ENCODE data around the gene MYH16. TPM values are rescaled to one million over a fixed set of nuclear protein-coding genes. Genes with fewer than 3 reads are reported as not detected.

Gene MYH16
- total RNA-seq, 1 experiment from 2014 or later, result 2.8 TPM

DNA sequence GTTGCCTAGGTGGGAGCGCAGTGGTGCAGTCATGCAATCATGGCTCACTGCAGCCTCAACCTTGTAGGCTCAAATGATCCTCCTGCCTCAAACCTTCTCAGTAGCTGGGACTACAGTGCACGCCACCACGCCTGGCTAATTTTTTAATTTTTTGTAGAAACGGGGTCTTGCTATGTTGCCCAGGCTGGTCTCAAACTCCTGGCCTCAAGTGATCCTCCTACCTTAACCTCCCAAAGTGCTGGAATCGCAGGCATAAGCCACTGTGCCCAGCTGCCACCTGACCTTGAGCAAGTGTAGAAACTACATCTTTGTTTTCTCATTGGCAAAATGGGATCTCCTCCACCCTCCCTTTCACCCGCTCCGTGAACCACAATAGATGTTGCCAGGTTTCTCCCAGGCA is 15.0 kb upstream of the MYH16 start:
- ChIA-PET CTCF (no interaction called here), POLR2A (ENCODE audit: unreplicated experiment) (no interaction called here)
- Histone ChIP-seq H2AFZ (ENCODE audit: low read length) (no peak overlapping the region), H3K27me3 (ENCODE audit: low read length) (no peaks in the 10 kb centered on the region), H3K36me3 (ENCODE audit: low read depth, low read length) (no peaks in the 10 kb centered on the region), H3K9me3 (ENCODE audit: low read length) (no peaks in the 10 kb centered on the region), H3K4me3 (ENCODE audit: low read length) (no peak overlapping the region), H3K4me2 (ENCODE audit: low read length) (no peak overlapping the region), H3K4me1 (ENCODE audit: insufficient read depth, low read length) (no peaks in the 10 kb centered on the region), H3K9ac (ENCODE audit: low read length) (no peak overlapping the region), H3K9me2 (replicated peaks; ENCODE audit: low read length) (no peaks in the 10 kb centered on the region), H3F3A (ENCODE audit: low read length, unreplicated experiment) (no peaks in the 10 kb centered on the region), H3K79me2 (ENCODE audit: low read length) (no peaks in the 10 kb centered on the region), H4K20me1 (ENCODE audit: low read length) (no peaks in the 10 kb centered on the region), H3K27ac (ENCODE audit: low read length) (no peak overlapping the region)
- TF ChIP-seq EZH2phosphoT487 (IDR thresholded peaks at IDR 0.05; ENCODE audit: borderline replicate concordance, low read length) (no peak), EZH2 (IDR thresholded peaks at IDR 0.05; ENCODE audit: low read length, unreplicated experiment) (no peak)
- TF ChIP-seq, protein P1, sequence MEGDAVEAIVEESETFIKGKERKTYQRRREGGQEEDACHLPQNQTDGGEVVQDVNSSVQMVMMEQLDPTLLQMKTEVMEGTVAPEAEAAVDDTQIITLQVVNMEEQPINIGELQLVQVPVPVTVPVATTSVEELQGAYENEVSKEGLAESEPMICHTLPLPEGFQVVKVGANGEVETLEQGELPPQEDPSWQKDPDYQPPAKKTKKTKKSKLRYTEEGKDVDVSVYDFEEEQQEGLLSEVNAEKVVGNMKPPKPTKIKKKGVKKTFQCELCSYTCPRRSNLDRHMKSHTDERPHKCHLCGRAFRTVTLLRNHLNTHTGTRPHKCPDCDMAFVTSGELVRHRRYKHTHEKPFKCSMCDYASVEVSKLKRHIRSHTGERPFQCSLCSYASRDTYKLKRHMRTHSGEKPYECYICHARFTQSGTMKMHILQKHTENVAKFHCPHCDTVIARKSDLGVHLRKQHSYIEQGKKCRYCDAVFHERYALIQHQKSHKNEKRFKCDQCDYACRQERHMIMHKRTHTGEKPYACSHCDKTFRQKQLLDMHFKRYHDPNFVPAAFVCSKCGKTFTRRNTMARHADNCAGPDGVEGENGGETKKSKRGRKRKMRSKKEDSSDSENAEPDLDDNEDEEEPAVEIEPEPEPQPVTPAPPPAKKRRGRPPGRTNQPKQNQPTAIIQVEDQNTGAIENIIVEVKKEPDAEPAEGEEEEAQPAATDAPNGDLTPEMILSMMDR (conservative IDR thresholded peaks at IDR 0.05; ENCODE audit: low read depth, low read length), result no peak
- BruUV-seq (replicated peaks), result no TSS peak
- DNase-seq (no peak), ATAC-seq (no peak)
- intact Hi-C loops (cut with micrococcal nuclease), result no loop called here

GRCh38 chr7:99258501-99258900 is 14.1 kb upstream of the MYH16 start:
- H3K9ac ChIP-seq (ENCODE audit: low read length), result no peak overlapping the region
- no peak overlapping the region for H3K27ac ChIP-seq (ENCODE audit: low read length)
- no peaks in the 10 kb centered on the region for H4K20me1 ChIP-seq (ENCODE audit: low read length)
- ChIA-PET CTCF (no interaction called here), POLR2A (ENCODE audit: unreplicated experiment) (no interaction called here)
- no peak overlapping the region for H3K4me3 ChIP-seq (ENCODE audit: low read length)
- intact Hi-C loops (cut with micrococcal nuclease), result no loop called here
- TF ChIP-seq EZH2 (IDR thresholded peaks at IDR 0.05; ENCODE audit: low read length, unreplicated experiment) (no peak), EZH2phosphoT487 (IDR thresholded peaks at IDR 0.05; ENCODE audit: borderline replicate concordance, low read length) (no peak)
- TF ChIP-seq, protein P1 (conservative IDR thresholded peaks at IDR 0.05; ENCODE audit: low read depth, low read length), result no peak
- no peaks in the 10 kb centered on the region for H3K79me2 ChIP-seq (ENCODE audit: low read length)
- no peak overlapping the region for H3K4me2 ChIP-seq (ENCODE audit: low read length)
- H3K4me1 ChIP-seq (ENCODE audit: insufficient read depth, low read length), result no peaks in the 10 kb centered on the region
- H3K36me3 ChIP-seq (ENCODE audit: low read depth, low read length), result no peaks in the 10 kb centered on the region
- no peak overlapping the region for H2AFZ ChIP-seq (ENCODE audit: low read length)
- BruUV-seq (replicated peaks), result no TSS peak
- no peak for DNase-seq
- no peaks in the 10 kb centered on the region for H3K27me3 ChIP-seq (ENCODE audit: low read length)
- H3F3A ChIP-seq (ENCODE audit: low read length, unreplicated experiment), result no peaks in the 10 kb centered on the region
- H3K9me2 ChIP-seq (replicated peaks; ENCODE audit: low read length), result no peaks in the 10 kb centered on the region
- no peaks in the 10 kb centered on the region for H3K9me3 ChIP-seq (ENCODE audit: low read length)
- ATAC-seq, result no peak

DNA sequence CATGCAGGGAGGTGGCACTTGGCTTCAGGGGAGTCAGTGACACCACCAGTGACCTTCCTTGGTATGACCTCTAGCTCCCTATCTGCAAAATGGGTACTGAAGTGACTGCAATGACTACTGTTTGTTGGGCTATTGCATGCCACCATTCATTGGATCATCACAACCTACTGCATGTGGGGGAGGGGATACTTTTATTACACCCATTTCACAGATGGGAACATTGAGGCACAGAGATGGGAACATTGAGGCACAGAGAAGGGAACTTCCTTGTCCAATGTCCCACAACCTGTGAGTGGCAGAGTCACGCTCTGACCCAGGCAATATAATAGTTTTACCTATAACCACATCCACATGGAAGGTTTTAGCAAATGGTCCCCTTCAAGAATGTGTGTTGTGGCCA is 12.2 kb upstream of the MYH16 start:
- H3K9ac ChIP-seq (ENCODE audit: low read length), result no peak overlapping the region
- no peak overlapping the region for H3K4me2 ChIP-seq (ENCODE audit: low read length)
- H3K9me3 ChIP-seq (ENCODE audit: low read length), result no peaks in the 10 kb centered on the region
- H3K27ac ChIP-seq (ENCODE audit: low read length), result no peak overlapping the region
- H3K79me2 ChIP-seq (ENCODE audit: low read length), result no peaks in the 10 kb centered on the region
- intact Hi-C loops (cut with micrococcal nuclease), result no loop called here
- ChIA-PET CTCF (no interaction called here), POLR2A (ENCODE audit: unreplicated experiment) (no interaction called here)
- no peaks in the 10 kb centered on the region for H4K20me1 ChIP-seq (ENCODE audit: low read length)
- DNase-seq, result no peak
- BruUV-seq (replicated peaks), result no TSS peak
- H3F3A ChIP-seq (ENCODE audit: low read length, unreplicated experiment), result no peaks in the 10 kb centered on the region
- no peaks in the 10 kb centered on the region for H3K36me3 ChIP-seq (ENCODE audit: low read depth, low read length)
- TF ChIP-seq, protein P1 (conservative IDR thresholded peaks at IDR 0.05; ENCODE audit: low read depth, low read length), result no peak
- TF ChIP-seq EZH2phosphoT487 (IDR thresholded peaks at IDR 0.05; ENCODE audit: borderline replicate concordance, low read length), result no peak
- TF ChIP-seq EZH2 (IDR thresholded peaks at IDR 0.05; ENCODE audit: low read length, unreplicated experiment), result no peak
- H2AFZ ChIP-seq (ENCODE audit: low read length), result no peak overlapping the region
- H3K4me1 ChIP-seq (ENCODE audit: insufficient read depth, low read length), result no peaks in the 10 kb centered on the region
- H3K27me3 ChIP-seq (ENCODE audit: low read length), result no peaks in the 10 kb centered on the region
- H3K4me3 ChIP-seq (ENCODE audit: low read length), result no peak overlapping the region
- no peaks in the 10 kb centered on the region for H3K9me2 ChIP-seq (replicated peaks; ENCODE audit: low read length)
- no peak for ATAC-seq
